ENCODE data around the gene MUC20.

Gene MUC20

DNA sequence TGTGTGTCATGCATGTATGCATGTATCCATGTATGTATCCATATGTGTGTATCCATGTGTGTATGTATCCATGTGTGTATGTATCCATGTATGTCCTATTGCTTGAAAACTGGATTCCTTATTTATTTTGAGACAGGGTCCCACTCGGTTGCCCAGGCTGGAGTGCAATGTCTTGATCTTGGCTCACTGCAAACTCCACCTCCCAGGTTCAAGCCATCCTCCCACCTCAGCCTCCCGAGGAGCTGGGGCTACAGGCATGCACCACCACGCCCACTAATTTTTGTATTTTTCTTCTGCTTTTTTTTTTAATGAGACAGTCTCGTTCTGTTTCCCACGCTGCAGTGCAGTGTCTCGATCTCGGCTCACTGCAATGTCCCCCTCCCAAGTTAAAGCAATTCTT is 34.1 kb downstream of the MUC20 start:
- TF ChIP-seq CTCF (IDR thresholded peaks at IDR 0.05; ENCODE audit: low read depth, low read length) = no peak
- H3K27me3 ChIP-seq = peaks cover 11% of the 10 kb centered on the region
- no peaks in the 10 kb centered on the region for H3K4me1 ChIP-seq
- H3K36me3 ChIP-seq = no peaks in the 10 kb centered on the region
- DNase-seq = no peak
- no peak overlapping the region for H3K4me3 ChIP-seq (ENCODE audit: low read depth, low read length)
- no peaks in the 10 kb centered on the region for H3K9me3 ChIP-seq

GRCh38 chr3:195755391-195755790 is 34.6 kb downstream of the MUC20 start:
- DNase-seq = no peak
- H3K4me1 ChIP-seq = no peaks in the 10 kb centered on the region

DNA sequence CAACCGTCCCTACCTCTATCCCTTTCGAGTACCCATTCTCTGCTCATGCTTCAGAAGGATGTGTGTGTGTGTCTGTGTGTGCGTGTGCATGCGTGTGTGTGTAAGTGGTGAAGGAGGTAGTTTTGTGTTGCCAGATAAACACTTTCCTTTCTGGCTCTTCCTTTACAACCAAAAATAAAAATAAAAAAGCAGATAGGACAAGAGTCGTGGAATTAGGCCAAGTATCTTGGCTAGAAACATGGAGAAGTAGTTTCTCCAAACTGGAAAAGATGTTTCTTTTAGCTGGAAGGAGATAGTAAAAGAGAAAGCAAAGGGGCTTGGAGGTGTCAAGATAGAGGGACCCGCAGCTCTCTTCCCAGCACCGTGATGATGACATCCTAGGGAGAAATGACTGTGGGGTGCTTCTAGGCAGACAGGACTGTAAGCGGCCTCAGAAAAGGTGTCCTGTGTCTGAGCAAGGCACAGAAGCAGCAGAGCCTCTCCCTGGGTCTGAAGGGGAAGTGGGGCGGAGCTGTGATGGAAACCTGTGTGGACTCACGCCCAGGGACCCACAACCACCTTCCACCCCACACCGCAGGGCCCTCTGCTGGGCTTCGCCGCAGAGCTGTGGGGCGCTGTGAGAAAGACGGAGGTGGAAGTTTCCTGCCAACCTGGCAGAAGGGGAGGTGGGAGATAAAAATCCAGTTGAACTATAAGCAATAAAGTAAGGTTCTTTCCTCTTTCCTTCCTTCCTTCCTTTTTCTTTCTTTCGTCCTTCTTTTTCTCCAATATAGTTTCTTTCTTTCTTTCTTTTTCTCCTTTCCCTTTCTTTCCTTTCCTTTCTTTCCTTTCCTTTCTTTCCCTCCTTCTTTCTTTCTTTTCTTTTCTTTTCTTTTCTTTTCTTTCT is 35.3 kb downstream of the MUC20 start:
- Histone ChIP-seq H3K27me3 (peaks cover 16% of the 10 kb centered on the region), H3K4me3 (ENCODE audit: low read depth, low read length) (no peak overlapping the region), H3K4me1 (no peaks in the 10 kb centered on the region), H3K36me3 (no peaks in the 10 kb centered on the region), H3K9me3 (no peaks in the 10 kb centered on the region)
- DNase-seq = no peak
- TF ChIP-seq CTCF (IDR thresholded peaks at IDR 0.05; ENCODE audit: low read depth, low read length) = no peak

More at GRCh38 chr3:195755391-195755790, 34.6 kb downstream of the MUC20 start:
- Histone ChIP-seq H3K27me3 (peaks cover 11% of the 10 kb centered on the region), H3K4me3 (ENCODE audit: low read depth, low read length) (no peak overlapping the region), H3K36me3 (no peaks in the 10 kb centered on the region), H3K9me3 (no peaks in the 10 kb centered on the region)
- TF ChIP-seq CTCF (IDR thresholded peaks at IDR 0.05; ENCODE audit: low read depth, low read length) = no peak

- Histone ChIP-seq H3K36me3 (no peaks in the 10 kb centered on the region), H3K9me3 (no peaks in the 10 kb centered on the region), H3K4me3 (ENCODE audit: low read depth, low read length) (peak overlapping the region; percentile 17; the same call in 1 of the 2 replicates), H3K4me1 (no peaks in the 10 kb centered on the region), H3K27me3 (peaks cover 28% of the 10 kb centered on the region)
- TF ChIP-seq CTCF (IDR thresholded peaks at IDR 0.05; ENCODE audit: low read depth, low read length) = no peak
- peak; percentile 39 for DNase-seq
Observed at GRCh38 chr3:195757438-195757770, 36.6 kb downstream of the MUC20 start.

DNA sequence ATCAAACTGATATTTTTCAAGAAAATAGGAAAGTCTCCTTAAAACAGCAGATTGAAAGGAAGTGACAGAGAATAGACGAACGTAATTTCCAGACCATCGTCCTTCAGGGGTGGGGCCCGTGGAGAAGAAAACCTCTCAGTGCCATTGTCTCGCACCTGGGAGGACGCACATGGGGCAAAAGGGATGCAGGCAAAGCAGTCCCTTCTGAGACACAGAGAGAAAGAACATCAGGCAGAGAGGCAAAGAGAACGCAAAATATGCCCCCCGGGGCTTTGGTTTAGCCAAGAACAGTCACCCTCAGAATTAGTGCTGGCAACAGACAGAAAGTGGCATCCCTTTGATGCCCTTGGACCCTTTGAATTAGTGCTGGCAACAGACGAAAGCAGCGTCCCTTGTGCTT is 37.0 kb downstream of the MUC20 start:
- no peak for TF ChIP-seq CTCF (IDR thresholded peaks at IDR 0.05; ENCODE audit: low read depth, low read length)
- DNase-seq = no peak
- no peaks in the 10 kb centered on the region for H3K9me3 ChIP-seq
- no peaks in the 10 kb centered on the region for H3K36me3 ChIP-seq
- H3K4me3 ChIP-seq (ENCODE audit: low read depth, low read length) = no peak overlapping the region
- no peaks in the 10 kb centered on the region for H3K4me1 ChIP-seq
- H3K27me3 ChIP-seq = peaks cover 30% of the 10 kb centered on the region

DNA sequence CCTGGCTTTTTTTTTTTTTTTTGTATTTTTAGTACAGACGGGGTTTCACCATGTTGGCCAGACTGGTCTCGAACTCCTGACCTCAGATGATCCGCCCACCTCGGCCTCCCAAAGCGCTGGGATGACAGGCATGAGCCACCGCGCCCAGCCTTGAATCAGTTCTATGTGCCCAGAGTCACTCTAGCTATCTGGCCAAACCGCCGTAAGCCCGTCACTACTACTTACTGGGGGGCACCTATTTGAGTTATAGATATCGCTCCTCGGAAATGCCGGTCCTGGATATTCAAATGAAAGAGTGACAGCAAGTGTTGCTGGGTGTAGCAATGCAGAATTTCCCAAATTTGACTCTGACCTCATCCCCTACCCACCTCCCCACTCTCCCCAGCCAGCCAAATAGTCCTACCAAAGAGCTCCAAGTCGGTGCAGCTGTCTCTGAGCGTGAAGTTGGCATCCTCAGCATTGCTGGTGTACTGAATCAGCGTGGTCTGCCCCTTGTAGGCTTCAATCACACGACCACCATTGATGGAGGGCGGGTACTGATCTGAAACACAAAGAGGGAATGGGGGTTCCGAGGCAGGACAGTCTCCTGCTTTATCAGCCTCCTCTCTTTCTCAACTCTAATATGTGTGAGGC is 38.1 kb downstream of the MUC20 start:
- no peak for TF ChIP-seq CTCF (IDR thresholded peaks at IDR 0.05; ENCODE audit: low read depth, low read length)
- H3K4me3 ChIP-seq (ENCODE audit: low read depth, low read length) = no peak overlapping the region
- peaks cover 37% of the 10 kb centered on the region for H3K27me3 ChIP-seq
- DNase-seq = no peak
- H3K4me1 ChIP-seq = no peaks in the 10 kb centered on the region
- H3K9me3 ChIP-seq = no peaks in the 10 kb centered on the region
- no peaks in the 10 kb centered on the region for H3K36me3 ChIP-seq
